Renal cortical epithelial cell (primary cell): ENCODE results near the gene MTMR10. TPM values are rescaled to one million over a fixed set of nuclear protein-coding genes. Genes with fewer than 3 reads are reported as not detected.

Experiments used
- DNase-seq: peaks from one replicate; pipeline ENCODE4 v3.0.0-alpha.2; 2011; ENCODE audit warnings: low read depth
- total RNA-seq: library from RNA; depleted of rRNA; stranded (reverse); fragments of >200 nt; gene quantifications from 2 replicates; pipeline ENCODE4 v1.2.3, GENCODE V29; 2014

MTMR10 gene
- total RNA-seq, 1 donor from 2014 or later: 96.4 TPM

DNA sequence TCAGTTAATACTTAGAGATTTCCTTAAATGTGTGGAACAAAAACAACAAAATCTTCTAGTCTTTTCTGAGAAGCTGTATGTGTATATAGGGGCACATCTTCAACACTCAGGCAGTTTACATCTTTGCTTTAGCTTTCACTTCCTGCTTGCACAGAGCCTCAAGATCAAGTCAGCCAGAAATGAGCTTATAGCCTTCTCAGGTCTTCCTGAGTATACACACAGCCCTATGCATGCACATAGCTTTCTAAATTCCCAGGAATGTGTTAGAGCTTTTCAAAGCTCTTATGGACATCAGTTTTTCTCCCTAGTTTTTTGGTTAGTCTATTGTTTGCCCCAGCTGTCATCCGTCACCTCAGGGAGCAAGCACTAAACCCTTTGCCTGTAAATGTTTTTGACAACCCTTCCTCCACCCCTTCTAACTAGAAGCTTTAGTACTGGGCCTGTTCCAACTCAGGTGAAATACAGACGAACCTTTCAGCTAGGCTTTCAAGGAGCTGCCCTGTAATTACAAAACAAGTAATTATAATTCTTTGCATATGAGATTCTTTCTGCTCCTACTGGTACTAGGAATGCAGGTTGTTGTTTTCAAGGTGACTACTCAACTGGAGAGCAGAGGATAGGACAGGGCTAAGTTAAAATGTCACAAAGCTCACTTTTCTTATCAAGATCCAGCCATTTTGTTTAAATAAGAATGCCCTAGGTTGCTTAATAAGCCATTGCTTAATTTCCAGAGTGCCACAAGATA, 22.6 kb upstream of the MTMR10 start:
- DNase-seq: peak; percentile 68

DNA sequence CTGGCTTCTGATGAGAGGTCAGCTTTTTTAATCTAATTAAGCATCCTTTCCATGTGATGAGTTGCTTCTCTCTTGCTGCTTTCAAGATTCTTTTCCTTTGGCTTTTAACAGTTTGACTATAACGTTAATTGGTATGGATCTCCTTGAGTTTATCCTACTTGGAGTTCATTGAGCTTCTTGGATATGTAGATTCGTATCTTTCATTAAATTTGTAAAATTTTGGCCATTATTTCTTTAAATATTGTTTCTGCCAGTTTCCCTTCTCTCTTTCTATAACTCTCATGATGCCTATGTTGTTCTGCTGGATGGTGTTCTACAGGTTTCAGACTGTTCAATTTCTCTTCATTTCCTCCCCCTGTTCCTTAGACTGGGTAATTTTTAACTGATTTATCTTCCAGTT, 21.0 kb upstream of the MTMR10 start:
- no peak for DNase-seq

DNA sequence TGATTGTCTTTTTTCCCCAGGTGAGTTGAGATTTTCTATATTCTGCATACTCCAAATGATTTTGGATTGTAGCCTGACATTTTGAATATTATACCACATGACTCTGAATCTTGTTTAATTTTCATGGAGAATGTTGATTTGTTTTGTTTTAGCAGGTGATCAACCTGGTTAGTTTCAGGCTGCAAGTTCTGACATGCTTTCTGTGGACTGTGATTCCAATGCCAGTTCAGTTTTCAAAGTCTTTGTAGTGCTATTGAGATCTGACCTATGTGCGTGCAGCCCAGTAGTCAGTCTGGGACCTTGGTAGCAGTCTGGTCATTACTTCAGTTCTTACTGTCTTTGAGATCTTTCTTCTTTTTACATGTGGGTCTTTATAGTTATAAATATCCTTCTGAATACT, 18.6 kb upstream of the MTMR10 start:
- DNase-seq: no peak

DNA sequence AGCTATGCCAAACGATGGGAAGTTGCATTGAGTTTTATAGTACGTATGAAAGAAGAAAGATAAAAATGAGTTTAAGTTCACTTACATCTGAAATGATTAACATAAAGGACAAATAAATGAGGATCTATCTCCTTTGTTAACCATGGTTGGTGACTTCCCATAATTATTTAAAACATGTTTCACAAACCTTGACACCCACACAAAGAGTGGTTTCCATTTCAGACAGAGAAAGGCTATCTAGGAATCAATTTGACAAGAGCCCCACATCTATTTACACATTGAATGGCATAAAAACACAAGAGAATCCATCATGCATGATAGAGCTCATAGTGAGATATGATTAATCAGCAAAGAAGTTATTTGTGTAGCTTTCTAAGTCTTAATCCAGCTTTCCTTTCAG, 14.2 kb upstream of the MTMR10 start:
- DNase-seq: no peak

DNA sequence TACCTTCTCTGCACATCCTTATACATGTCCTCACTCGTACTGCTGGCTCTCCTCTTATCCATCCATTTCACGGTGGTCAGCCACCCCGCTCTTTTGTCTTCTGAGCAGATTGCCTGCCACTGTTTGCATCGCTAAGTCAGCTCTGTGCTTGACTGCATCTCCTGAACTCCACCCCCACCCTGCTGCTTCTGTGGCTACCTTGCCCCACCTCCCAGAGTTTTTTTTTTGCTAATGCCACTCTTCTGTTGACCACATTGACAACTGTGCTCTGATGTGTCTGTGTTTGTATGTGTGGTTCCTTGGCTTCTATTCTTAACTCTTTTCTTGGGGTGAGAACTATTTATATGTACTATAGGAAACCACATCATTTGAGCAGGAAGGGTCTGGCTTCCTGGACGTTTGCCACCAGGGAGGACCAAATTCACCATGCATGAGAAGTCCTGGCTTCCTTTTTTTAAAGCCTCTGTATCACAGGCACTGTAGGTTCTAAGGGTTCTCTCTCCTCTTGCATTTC, 12.8 kb upstream of the MTMR10 start:
- DNase-seq: peak; percentile 79

DNA sequence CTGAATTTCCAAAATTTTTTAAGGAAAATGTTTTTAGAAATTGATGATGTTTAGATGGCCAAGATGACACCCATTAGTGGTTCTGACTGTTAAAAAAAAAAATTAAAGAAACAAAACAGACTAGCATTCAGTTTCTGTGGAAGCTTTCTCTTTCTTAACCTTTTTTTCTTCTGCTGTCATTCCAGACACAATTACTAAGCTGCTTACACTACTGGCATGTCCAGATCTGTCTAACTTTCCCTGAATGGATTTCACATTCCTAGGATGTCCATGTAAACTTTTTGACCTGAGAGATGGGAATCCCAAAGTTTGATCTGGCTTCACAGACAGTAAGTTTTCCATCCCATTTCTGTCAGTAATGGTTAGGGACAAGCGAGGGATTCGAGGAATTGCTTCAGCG, 10.3 kb upstream of the MTMR10 start:
- DNase-seq: no peak

DNA sequence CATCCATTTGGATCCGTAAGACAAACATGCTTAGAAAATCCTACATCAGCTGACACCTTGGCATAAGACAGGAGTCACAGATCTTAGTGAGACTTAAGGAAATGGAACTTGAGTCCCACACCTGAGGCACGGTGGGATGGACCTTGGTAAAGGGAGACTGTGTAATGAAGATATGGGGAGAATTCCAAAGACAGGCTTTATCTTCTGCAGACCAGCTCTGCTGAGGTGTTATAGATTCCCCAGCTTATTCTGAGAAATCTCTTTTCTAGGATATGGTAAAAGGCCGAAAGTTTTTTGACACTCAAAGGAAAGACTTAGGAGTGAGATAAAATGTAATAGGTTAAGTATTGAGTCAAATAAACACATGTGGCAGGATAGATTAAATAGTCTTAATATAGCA, 8.3 kb upstream of the MTMR10 start:
- DNase-seq: no peak

DNA sequence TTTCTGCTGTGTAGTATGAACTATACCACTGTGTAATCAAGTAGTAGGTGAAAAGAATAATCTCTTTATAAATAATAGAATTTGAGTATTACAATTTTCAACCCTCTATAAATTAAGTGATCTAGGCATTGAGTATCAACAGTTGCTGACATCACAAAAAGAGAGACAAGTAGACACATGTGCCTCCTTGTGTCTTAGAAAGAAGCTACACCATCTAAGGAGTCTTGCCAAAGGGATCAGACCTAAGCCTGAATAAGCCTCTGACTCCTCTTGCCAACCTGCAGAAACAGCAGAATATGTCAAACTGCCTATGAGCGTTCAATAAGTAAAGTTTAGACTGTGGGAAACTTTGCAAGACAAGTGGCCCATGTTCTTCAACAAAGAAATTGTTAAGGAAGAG, 5.8 kb upstream of the MTMR10 start:
- DNase-seq: no peak

DNA sequence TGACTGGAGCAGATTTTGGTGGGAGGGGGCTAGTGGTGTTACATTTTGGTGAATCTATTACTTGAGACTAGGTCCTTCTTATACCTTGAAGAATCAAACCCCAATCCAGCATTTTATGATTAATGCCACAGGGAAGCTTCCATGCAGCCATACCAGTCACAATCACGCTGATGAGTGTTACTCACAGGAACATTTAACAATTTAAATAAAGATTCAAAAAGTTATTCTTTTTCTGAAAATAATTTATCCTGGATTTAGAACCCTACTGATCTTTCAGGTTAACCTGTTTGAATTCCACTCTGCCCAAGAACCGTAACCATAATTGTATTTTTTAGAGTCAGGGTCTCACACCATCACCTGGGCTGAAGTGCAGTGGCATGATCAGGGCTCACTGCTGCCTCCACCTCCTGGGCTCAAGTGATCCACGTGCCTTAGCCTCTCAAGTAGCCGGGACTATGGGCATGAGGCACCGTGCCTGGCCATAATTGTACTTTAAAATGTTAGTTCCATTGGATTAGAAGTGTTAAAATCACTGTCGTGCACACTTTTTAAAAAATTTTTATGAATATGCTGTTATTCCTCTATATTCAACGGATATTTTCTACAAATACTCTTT, 929 bp upstream of the MTMR10 start:
- DNase-seq: peak; percentile 31

DNA sequence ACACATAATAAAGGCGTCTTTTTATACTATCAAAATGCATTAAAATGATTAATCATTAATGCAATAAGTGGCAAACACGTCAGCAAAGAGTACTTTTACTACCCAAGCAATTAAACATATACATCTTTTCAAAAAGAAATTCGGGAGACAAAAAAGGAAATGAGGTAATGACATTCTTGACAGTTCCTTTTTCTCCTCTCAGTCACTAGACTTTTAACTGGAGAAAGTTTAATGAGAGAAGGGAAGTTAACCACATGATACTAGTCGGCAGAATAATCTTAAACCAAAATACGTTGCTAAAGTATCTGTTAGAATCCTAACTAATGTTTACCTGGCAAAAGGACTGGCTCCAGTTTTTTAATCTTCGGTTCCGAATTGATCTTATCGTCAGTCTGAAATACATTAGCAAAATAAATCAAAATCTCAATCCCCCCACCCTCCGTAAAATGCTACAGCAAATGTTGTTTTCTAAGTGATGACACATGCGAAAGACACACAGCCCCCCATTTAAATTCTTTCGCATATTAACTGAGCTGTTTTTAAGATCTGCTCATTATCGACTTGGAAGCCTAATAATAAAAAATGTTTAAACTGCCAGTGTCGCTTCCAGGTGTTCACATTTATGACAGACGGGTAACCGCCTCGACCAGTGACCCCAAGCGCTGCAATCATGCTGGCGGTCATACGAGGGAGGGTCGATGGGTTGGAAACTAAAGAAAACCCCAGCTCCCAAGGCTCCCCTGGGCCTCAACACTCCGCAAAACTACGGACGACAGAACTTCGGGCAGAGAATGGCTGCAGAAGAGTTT, 778 bp downstream of the MTMR10 start:
- peak; percentile 16 for DNase-seq

DNA sequence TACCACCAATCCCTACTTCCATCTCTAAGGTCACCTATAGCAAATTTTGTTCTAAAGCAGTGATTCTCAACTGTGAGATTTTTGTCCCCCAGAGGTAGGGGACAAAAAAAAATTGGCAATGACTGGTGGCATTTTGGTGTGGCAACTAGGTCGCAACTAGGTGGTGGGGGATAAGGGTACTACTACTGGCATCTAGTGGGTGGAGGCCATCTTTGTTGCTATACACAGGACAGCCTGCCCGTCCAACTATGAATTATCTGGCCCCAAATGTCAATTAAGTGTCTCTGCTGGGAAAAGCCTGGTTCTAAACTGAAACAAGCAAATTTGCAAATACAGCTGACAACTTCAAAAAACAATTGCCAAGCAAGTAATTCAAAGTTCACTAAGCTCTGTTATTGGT, 1.4 kb downstream of the MTMR10 start:
- no peak for DNase-seq

DNA sequence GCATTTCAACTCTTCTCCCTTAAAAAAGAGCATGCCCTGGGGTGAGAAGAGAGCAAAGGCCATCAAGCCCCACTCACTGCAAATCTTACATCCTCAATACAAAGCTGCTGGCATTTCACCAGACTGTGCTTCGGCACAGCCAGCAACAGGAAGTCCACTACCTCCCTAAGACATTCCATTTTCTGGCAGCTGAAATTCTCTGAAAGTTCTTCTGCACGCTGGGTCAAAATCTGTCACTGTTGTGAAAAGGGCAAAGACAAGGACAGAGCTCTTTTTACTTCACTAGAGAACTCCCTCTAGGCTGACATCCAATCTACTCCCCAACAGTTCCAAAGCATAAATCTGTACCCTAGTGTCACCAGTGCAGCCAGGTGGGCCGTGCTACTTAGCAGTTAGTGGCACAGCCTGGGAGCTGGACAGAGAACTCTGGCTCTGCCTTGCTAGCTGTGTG, 6.3 kb downstream of the MTMR10 start:
- DNase-seq: peak; percentile 39

DNA sequence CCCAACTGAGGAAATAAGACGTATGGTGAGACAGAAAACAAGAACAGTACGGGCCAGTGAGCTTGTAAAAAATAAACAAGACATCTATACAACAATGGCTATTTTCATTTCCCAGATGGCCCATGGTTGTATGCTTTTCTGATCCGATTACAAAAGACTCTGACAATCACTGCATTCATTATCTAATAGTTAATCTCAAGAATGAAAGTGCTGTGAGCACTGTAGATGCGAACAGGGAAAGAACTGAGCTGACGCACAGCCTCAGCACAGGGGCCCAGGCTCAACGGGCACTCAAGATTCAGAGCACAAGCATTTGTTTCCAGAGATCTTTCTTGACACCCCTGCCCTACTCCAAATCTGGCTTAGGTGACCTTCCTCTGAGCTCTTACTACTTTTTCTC, 6.9 kb downstream of the MTMR10 start:
- DNase-seq: peak; percentile 26

DNA sequence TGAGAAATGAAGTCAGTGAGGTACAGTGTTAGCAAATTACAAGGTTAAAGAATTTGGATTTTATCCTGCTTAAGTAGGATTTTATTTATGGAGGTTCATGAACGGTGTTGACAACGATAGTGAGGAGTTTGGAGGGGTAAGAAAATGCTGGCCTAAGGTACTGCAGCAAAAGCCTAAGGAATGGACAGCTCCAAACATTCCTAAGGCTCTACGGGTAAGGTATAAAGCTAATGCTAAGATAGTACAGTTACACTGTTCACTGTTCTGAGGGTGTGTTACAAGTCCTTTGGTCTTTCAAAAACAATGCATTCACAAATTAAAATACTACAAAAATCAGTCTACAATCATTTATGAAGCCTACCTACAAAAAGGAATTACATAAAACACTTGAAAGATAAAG, 7.3 kb downstream of the MTMR10 start:
- DNase-seq: peak; percentile 52

DNA sequence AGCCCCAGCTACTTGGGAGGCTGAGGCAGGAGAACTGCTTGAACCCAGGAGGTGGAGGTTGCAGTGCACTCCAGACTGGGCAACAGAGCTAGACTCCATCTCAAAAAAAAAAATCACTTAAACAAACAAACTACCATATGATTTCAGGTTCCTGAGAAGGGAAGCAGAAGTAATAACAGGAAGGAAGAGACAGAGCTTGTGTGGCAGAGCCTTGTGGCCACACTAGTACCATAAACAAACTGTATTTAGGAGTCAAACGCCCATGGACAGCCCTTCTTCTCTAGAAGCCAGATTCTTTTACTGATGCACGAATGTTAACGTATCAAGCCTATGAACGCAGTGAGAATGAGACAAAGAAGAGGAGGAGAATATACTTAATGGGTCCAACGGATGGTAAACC, 12.0 kb downstream of the MTMR10 start:
- no peak for DNase-seq

DNA sequence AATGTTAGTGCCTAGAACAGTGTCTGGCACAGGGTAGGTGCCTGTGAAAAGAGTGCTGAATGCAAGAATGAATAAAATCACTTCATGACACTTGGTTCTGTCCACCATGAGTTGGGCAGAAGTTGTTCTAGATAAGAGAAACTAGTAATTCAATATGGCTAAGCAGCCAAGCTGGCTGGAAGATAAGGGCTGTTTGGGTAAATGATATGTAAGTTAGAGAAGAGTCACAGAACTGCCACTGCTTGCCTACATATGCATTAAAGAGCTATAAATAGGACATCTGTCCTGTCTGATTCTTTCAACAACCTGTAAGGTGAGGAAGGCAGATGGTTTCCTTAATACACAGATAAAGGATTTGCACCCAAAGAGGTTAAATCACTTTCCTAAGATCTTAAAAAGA, 13.1 kb downstream of the MTMR10 start:
- DNase-seq: no peak

DNA sequence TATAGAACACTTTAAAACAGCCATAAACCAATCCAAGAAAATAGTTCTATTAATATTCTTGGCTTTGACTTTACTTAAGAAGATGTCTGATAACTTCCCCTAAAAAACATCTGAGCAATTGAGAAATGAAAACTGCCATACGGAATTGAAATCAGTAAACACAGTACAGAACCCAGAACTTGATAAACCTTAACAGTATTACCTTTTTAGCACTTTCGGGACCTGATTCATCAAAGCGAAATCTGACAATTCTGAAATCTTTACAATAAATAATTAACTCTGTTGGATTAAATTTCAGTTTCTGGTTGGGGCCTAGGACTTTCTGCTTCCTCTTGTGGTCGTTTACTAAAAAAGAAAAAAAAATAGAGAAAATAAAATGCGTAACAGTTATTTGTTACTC, 17.3 kb downstream of the MTMR10 start:
- no peak for DNase-seq

DNA sequence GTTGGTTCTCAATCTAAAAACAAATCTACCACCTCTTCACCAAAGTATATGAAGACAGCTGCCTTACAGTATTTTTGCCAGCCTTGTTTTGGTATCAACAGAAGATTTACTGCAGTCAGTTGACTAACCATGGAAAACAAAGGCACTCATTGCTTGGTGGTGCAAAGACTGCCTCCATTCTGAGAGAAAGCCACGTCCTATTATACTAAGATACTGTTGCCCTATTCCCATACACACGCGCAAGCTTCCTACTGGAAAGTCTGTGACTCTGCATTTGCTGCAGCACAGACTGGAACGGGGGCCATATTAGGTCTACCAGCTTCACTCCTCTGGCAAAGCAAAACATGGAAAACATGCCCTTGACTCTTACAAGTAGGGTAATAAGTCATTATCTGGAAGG, 18.0 kb downstream of the MTMR10 start:
- no peak for DNase-seq

DNA sequence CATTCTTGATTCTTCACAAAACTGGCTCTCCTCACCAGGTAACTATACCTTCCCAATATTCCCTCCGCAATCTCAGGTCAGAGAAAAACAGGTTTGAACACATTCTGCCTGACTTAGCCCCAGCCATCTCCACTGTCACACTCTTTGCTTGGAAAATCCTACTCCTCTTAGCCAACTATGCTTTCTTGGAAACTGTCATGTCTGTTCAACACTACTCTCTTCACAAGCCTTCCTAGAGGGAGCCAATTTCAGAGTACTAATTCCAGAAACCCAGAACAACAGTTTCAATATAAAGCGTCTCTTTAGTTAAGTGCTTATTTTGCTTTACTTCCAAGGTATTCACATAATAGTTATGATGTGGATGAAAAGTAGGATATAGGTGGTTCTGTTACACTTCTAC, 21.7 kb downstream of the MTMR10 start:
- no peak for DNase-seq

DNA sequence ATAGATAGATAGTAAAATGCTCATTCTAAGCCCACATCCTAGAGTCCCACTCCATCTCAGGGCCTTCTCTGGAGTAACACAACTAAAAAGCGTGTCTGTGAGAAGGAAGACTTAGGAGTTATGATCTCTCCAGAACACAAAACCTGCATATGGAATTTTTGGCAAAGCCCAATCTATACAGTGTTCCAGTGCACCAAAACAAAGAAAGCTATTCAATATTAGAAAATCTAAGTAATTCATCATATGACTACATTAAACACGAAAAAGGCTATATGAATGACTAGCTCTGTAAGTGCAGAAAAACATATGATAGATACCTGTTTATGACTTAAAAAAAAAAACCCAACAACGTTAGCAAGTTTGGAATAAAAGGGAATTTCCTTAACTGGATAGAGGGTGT, 27.7 kb downstream of the MTMR10 start:
- DNase-seq: no peak

DNA sequence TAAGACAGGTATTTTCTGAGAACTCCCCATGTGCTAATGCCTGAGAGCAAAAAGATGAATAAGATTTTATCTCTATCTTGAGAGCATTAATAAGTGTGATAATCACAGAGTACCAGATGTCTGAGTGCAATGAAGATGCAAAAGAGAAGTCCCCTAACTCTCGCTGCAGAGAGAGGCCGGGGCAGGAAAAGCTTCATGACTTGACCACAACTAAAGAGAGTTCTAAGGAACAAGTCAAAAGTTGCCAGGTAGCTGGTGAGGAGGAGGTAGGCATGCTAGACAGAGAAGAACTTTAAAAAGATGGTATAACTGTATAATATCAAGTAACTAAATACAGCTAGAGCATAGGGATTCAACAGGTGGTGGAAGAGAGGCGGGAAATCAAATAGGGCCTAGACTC, 28.8 kb downstream of the MTMR10 start:
- DNase-seq: no peak

DNA sequence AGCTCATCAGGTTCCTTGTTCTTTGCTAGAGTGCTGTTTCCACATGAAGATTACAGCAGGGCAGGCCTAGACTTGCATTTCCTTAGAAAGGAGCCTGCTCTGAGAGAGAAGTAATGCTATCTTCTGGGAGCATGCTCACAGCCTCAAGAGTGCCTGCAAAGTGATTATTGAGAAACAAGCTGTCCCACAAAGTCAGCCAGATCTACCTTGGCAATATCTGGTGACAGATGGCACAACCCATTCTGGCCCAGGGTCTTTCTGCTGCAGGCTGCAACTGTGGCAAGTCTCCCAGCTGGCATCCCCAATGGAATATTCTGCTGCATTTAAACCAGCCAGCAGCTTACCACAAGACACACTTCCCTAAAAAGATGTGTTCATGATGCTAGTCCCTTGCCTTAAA, 29.3 kb downstream of the MTMR10 start:
- DNase-seq: no peak

DNA sequence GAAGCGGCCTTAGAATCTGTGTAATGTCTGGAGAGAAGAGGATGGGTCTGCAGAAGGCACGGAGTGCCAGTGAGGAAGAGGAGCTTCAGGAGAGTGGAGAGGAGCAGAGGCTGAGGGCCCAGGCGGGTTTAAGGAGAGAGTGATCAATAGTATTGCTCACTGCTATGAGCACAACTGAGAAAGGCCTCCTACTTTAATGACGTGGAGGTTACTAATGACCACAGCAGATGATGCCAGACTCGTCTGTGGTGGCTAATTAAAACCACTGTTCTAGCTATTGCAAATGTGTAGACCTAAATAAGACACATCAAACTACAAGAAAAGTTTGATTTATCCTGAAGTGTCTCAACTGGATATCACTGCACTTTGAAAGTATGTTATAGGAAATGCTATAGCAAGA, 33.2 kb downstream of the MTMR10 start:
- DNase-seq: no peak
